Right lobe of liver (tissue), 6 donors: Measurements from ENCODE around the gene PRKCA. TPM values are rescaled to one million over a fixed set of nuclear protein-coding genes. Genes with fewer than 3 reads are reported as not detected.

Experiments used
- ATAC-seq, 4 donors: fragments of 200-7000 bp; cut with Tn5 transposase; one replicate each; pipeline ENCODE4 v1.9.1; 2020; ENCODE audit warnings: mild to moderate bottlenecking in 4 of 4, moderate library complexity in 4 of 4
- DNase-seq, 3 donors: peaks; one replicate each; pipeline ENCODE4 v3.0.0-alpha.2; 2020
- H3K27ac ChIP-seq, 3 donors: fragments of 200-600 bp; one replicate each; pipeline ENCODE4 v1.8.0; 2022
- H3K27me3 ChIP-seq, 2 donors: fragments of 200-600 bp; one replicate each; pipeline ENCODE4 v1.8.0; 2022
- H3K36me3 ChIP-seq, 4 donors: fragments of 200-600 bp; sonication (generic) in 1 of 4; one replicate each; pipeline versions ENCODE4 v1.5.1 to v1.8.0; 2017 to 2022; ENCODE audit warnings: control low read depth in 1 of 4
- H3K4me1 ChIP-seq, 4 donors: fragments of 200-600 bp; sonication (generic) in 1 of 4; one replicate each; pipeline versions ENCODE4 v1.5.1 to v1.8.0; 2017 to 2022; ENCODE audit warnings: control low read depth in 1 of 4
- H3K4me3 ChIP-seq, 3 donors: fragments of 200-600 bp; one replicate each; pipeline ENCODE4 v1.8.0; 2022
- H3K9me3 ChIP-seq, 4 donors: fragments of 200-600 bp; sonication (generic) in 1 of 4; one replicate each; pipeline versions ENCODE4 v1.5.1 to v1.8.0; 2017 to 2022; ENCODE audit warnings: control low read depth in 1 of 4
- CTCF ChIP-seq, 4 donors: fragments of 200-600 bp in 3 of 4; fragments of 450-650 bp in 1 of 4; IDR thresholded peaks; one replicate each; pipeline versions ENCODE4 v1.5.1 to v1.8.0; 2016 to 2022; ENCODE audit warnings: antibody characterized with exemption in 4 of 4, mild to moderate bottlenecking in 2 of 4
- POLR2A ChIP-seq: fragments of 450-650 bp; IDR thresholded peaks from one replicate; pipeline ENCODE4 v1.6.1; 2017; ENCODE audit warnings: antibody characterized with exemption, mild to moderate bottlenecking
- WGBS: methylation state at CpG from one replicate; pipeline ENCODE4 v1.1.6; 2018; ENCODE audit warnings: low coverage, low lambda C conversion rate; ENCODE audit not compliant: insufficient coverage; ENCODE audit errors: missing lambda C conversion rate; 5-methylcytosine and 5-hydroxymethylcytosine counted together
- intact Hi-C, 2 donors: fragments of 100-400 bp; cut with DNase I; formaldehyde crosslinking; loops; one replicate each; pipeline versions ENCODE4 v1.11.2 to v1.14.1; 2022
- total RNA-seq, 6 experiments: library from RNA; depleted of rRNA in 2 of 6; stranded (reverse); fragments of >200 nt in 2 of 6; fragmentation: NEBNext Ultra II Directional in 3 of 6; extraction: Animal tissue kit (Norgen Biotek cat#: 25700) in 3 of 6; gene quantifications; one replicate each; pipeline versions ENCODE4 v1.1.0 to v1.2.4, GENCODE V29; 2016 to 2023
- donor health status: DM: no; HTN: yes; CAD: no.
- donor health status: DM: no; HTN: no; CAD: no.
- donor health status: DM: no; HTN: no; CAD: no.
- donor health status: DM: no; HTN: yes; CAD: no.
- donor health status: DM: no; HTN: yes; CAD: no.

The PRKCA gene
- total RNA-seq, 6 experiments from 2014 or later = 11.7 to 23.0 (median 18.7) TPM

GRCh38 chr17:66578781-66579489 is 276.5 kb downstream of the PRKCA start:
- Histone ChIP-seq H3K36me3 (no peaks in the 10 kb centered on the region), H3K4me1 (peaks cover 0 to 15% (median 9%) of the 10 kb centered on the region in 4 donors), H3K27me3 (no peaks in the 10 kb centered on the region), H3K27ac (peak overlapping the region; percentile 42 to 57 (median 51)), H3K9me3 (no peaks in the 10 kb centered on the region), H3K4me3 (no peak overlapping the region)
- ATAC-seq = peak; percentile 42 to 53 (median 47)
- no peak for DNase-seq
- TF ChIP-seq CTCF (IDR thresholded peaks at IDR 0.05) = no peak
- TF ChIP-seq POLR2A = no peak
- intact Hi-C loops = no loop called here
- 77% methylated on average over 19 of the region's 22 CpGs for WGBS

GRCh38 chr17:66579556-66579955 is 277.1 kb downstream of the PRKCA start:
- no peak for ATAC-seq
- no peak for TF ChIP-seq POLR2A
- TF ChIP-seq CTCF (IDR thresholded peaks at IDR 0.05) = no peak
- intact Hi-C loops = no loop called here
- H3K27ac ChIP-seq = peak overlapping the region; percentile 42 to 57 (median 51)
- 77% methylated on average over 2 of the region's 4 CpGs for WGBS
- no peaks in the 10 kb centered on the region for H3K9me3 ChIP-seq
- DNase-seq = no peak
- peaks cover 0 to 20% (median 10%) of the 10 kb centered on the region in 4 donors for H3K4me1 ChIP-seq
- H3K4me3 ChIP-seq = no peak overlapping the region
- no peaks in the 10 kb centered on the region for H3K36me3 ChIP-seq
- H3K27me3 ChIP-seq = no peaks in the 10 kb centered on the region

GRCh38 chr17:66580184-66580955 is 278.0 kb downstream of the PRKCA start:
- DNase-seq (peak in 2 of 3 donors; percentile 54 to 62), ATAC-seq (peak; percentile 9 to 55 (median 41))
- Histone ChIP-seq H3K4me1 (peaks cover 0 to 20% (median 10%) of the 10 kb centered on the region in 4 donors), H3K27me3 (no peaks in the 10 kb centered on the region), H3K9me3 (no peaks in the 10 kb centered on the region), H3K27ac (peak overlapping the region; percentile 42 to 57 (median 51)), H3K36me3 (no peaks in the 10 kb centered on the region), H3K4me3 (no peak overlapping the region)
- intact Hi-C loops = no loop called here
- no peak for TF ChIP-seq CTCF (IDR thresholded peaks at IDR 0.05)
- TF ChIP-seq POLR2A = no peak
- 66% methylated on average over 12 of the region's 15 CpGs for WGBS

- H3K27ac ChIP-seq = peak overlapping the region; percentile 0 to 54 (median 42)
- ATAC-seq (peak; percentile 2 to 59 (median 53)), DNase-seq (peak in 2 of 3 donors; percentile 43 to 58)
- no peaks in the 10 kb centered on the region for H3K36me3 ChIP-seq
- H3K9me3 ChIP-seq = no peaks in the 10 kb centered on the region
- H3K4me1 ChIP-seq = peaks cover 0 to 20% (median 10%) of the 10 kb centered on the region in 4 donors
- intact Hi-C loops = no loop called here
- TF ChIP-seq CTCF (IDR thresholded peaks at IDR 0.05) = no peak
- no peak for TF ChIP-seq POLR2A
- no peaks in the 10 kb centered on the region for H3K27me3 ChIP-seq
- no peak overlapping the region for H3K4me3 ChIP-seq
- 71% methylated on average over 3 of the region's 3 CpGs for WGBS
Observed at GRCh38 chr17:66580956-66581391, 278.6 kb downstream of the PRKCA start.
